ENCODE results near the gene SNCAIP. TPM values are rescaled to one million over a fixed set of nuclear protein-coding genes. Genes with fewer than 3 reads are reported as not detected.

Gene SNCAIP
- total RNA-seq, 1 experiment from 2014 or later = 3.0 TPM

DNA sequence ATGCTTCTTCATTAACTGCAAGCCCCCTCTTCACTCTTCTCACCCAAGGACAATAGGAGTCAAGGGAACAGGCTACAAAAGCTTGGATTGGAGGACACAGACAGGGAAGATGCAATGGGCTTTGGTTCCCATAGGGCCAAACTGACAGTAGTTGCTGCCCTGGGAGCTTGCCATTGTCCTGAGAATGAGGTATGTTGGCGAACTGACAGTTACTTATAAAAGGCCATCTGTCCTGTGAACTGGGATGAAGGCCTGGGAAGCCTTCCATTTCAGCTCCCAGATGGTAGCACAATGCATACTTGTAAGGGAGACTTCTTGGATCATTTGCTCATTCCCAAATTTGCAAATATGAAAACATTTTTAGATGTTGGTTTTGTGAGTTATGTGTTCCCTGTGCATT, 88.9 kb downstream of the SNCAIP start:
- Histone ChIP-seq H2AK5ac (ENCODE audit: insufficient read length, low read length) (no peak overlapping the region), H4K5ac (ENCODE audit: insufficient read length, low read depth, low read length) (no peak overlapping the region), H4K20me1 (ENCODE audit: control insufficient read depth, insufficient read depth, insufficient read length) (no peaks in the 10 kb centered on the region), H2BK15ac (ENCODE audit: low read depth, low read length) (no peak overlapping the region), H3K4me2 (ENCODE audit: insufficient read depth, insufficient read length, low read length) (no peak overlapping the region), H3K27me3 (ENCODE audit: insufficient read depth, low read length) (no peaks in the 10 kb centered on the region), H3K79me1 (ENCODE audit: insufficient read depth, low read depth, low read length, poor library complexity, severe bottlenecking) (no peaks in the 10 kb centered on the region), H2BK12ac (ENCODE audit: insufficient read length, low read depth, low read length) (no peak overlapping the region), H3K23me2 (ENCODE audit: insufficient read length, low read depth, low read length, poor library complexity, severe bottlenecking) (no peaks in the 10 kb centered on the region), H3K23ac (ENCODE audit: insufficient read length, low read depth, low read length) (no peak overlapping the region), H2BK120ac (ENCODE audit: low read depth, low read length, poor library complexity, severe bottlenecking) (no peak overlapping the region), H3K4ac (ENCODE audit: low read depth, low read length) (no peak overlapping the region), H3K18ac (ENCODE audit: insufficient read length, low read depth, low read length) (no peak overlapping the region), H2BK20ac (ENCODE audit: low read depth, low read length, poor library complexity, severe bottlenecking) (no peak overlapping the region), H3K14ac (ENCODE audit: insufficient read depth, low read length) (no peak overlapping the region), H3K9ac (ENCODE audit: extremely low read depth, insufficient read length, low read length) (no peak overlapping the region), H3K4me1 (ENCODE audit: insufficient read depth, low read length) (0 out of 2 replicates have a peak, but pooled peaks cover 3% of the 10 kb centered on the region), H3T11ph (ENCODE audit: low read length) (no peak overlapping the region), H3K9me3 (ENCODE audit: control insufficient read depth, low read depth, low read length) (no peaks in the 10 kb centered on the region), H4K91ac (ENCODE audit: insufficient read length, low read depth, low read length) (no peak overlapping the region), H2AFZ (ENCODE audit: low read length) (no peak overlapping the region), H4K8ac (replicated peaks; ENCODE audit: insufficient read length, low read depth, low read length) (no peak overlapping the region), H3K79me2 (ENCODE audit: insufficient read depth, low read length) (no peaks in the 10 kb centered on the region), H3K56ac (ENCODE audit: insufficient read length, low read depth, low read length) (no peak overlapping the region), H3K27ac (ENCODE audit: insufficient read length, low read depth, low read length) (no peak overlapping the region), H2BK5ac (ENCODE audit: insufficient read length, low read length) (no peak overlapping the region)
- no peak overlapping the region for H3K4me3 Mint-ChIP-seq
- H3K4me1 Mint-ChIP-seq = peaks cover 9 to 11% of the 10 kb centered on the region in 2 experiments
- TF ChIP-seq, protein P1, sequence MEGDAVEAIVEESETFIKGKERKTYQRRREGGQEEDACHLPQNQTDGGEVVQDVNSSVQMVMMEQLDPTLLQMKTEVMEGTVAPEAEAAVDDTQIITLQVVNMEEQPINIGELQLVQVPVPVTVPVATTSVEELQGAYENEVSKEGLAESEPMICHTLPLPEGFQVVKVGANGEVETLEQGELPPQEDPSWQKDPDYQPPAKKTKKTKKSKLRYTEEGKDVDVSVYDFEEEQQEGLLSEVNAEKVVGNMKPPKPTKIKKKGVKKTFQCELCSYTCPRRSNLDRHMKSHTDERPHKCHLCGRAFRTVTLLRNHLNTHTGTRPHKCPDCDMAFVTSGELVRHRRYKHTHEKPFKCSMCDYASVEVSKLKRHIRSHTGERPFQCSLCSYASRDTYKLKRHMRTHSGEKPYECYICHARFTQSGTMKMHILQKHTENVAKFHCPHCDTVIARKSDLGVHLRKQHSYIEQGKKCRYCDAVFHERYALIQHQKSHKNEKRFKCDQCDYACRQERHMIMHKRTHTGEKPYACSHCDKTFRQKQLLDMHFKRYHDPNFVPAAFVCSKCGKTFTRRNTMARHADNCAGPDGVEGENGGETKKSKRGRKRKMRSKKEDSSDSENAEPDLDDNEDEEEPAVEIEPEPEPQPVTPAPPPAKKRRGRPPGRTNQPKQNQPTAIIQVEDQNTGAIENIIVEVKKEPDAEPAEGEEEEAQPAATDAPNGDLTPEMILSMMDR (conservative IDR thresholded peaks at IDR 0.05) = no peak
- H3K27ac Mint-ChIP-seq = no peak overlapping the region
- no peak for DNase-seq
- H3K36me3 Mint-ChIP-seq (ENCODE audit: insufficient read depth in 1 of 3, low read depth in 3 of 3) = no peaks in the 10 kb centered on the region; a peak in 1 of 7 replicates
- WGBS (ENCODE audit: extremely low coverage, insufficient read length, low lambda C conversion rate) = no CpG with 5 or more reads among the region's 1 CpG
- no peaks in the 10 kb centered on the region for H3K27me3 Mint-ChIP-seq (ENCODE audit: low read depth)
- H3K9me3 Mint-ChIP-seq = no peaks in the 10 kb centered on the region
